A549 (cell line): ENCODE measurements around the gene KCNK13. TPM values are rescaled to one million over a fixed set of nuclear protein-coding genes. Genes with fewer than 3 reads are reported as not detected.

Experiments
- ATAC-seq, 2 experiments: fragments of 200-7000 bp in 1 of 2; fragments of >200 bp in 1 of 2; cut with Nextera tagmentation in 1 of 2; cut with Tn5 transposase in 1 of 2; 3 replicates each; pipeline versions ENCODE4 v1.8.0 to v1.9.1; 2018 to 2020; ENCODE audit warnings: mild to moderate bottlenecking in 1 of 2, moderate library complexity in 1 of 2
- CTCF ChIA-PET: fragments of 300-600 bp; sonication (Branson Sonifier 250); formaldehyde crosslinking; extraction: SDS; loops from one replicate; lab custom pipeline; 2021; ENCODE audit warnings: antibody characterized with exemption, inconsistent platforms; lab: Yijun Ruan, JAX
- POLR2A ChIA-PET: fragments of 350-600 bp; formaldehyde crosslinking; extraction: SDS; loops from one replicate; lab custom pipeline; 2021; ENCODE audit warnings: antibody characterized with exemption, inconsistent platforms; lab: Yijun Ruan, JAX
- DNase-seq, 2 experiments: peaks; one replicate each; pipeline versions ENCODE4 v3.0.0 to v3.0.0-alpha.2; 2011 to 2016; ENCODE audit warnings: low read depth in 1 of 2, low spot score in 1 of 2
- FAIRE-seq: peaks from 2 replicates; lab custom pipeline; 2011; peaks lifted over from hg19 to GRCh38; lab: Jason Lieb, UNC
- H3K27ac ChIP-seq, 2 experiments: fragments of >200 bp; sonication (Bioruptor Twin); formaldehyde crosslinking; 3 replicates each; pipeline ENCODE4 v1.5.1; 2016 to 2017
- H3K4me1 ChIP-seq: fragments of >200 bp; sonication (Bioruptor Twin); formaldehyde crosslinking; 3 replicates; pipeline ENCODE4 v1.6.1; 2016
- H3K4me2 ChIP-seq: fragments of >200 bp; sonication (Bioruptor Twin); formaldehyde crosslinking; 3 replicates; pipeline ENCODE4 v1.6.1; 2016
- H3K4me3 ChIP-seq: fragments of >200 bp; sonication (Bioruptor Twin); formaldehyde crosslinking; 3 replicates; pipeline ENCODE4 v1.5.1; 2016
- H3K9me3 ChIP-seq: fragments of >200 bp; sonication (Bioruptor Twin); formaldehyde crosslinking; 3 replicates; pipeline ENCODE4 v1.6.1; 2016
- ATOH8 ChIP-seq: fragments of 250-450 bp; sonication (Bioruptor Pico); IDR thresholded peaks from 2 replicates; pipeline ENCODE4 v1.5.0; 2020; ENCODE audit warnings: low read depth, mild to moderate bottlenecking, moderate library complexity
- BHLHE40 ChIP-seq: IDR thresholded peaks from 2 replicates; pipeline ENCODE4 v1.6.1; 2012; ENCODE audit warnings: low read depth, low read length, inconsistent platforms
- CBX8 ChIP-seq: fragments of 200-600 bp; sonication (generic); IDR thresholded peaks from 2 replicates; pipeline ENCODE4 v1.6.1; 2016
- CEBPB ChIP-seq, 2 experiments: fragments of >200 bp in 1 of 2; sonication (Bioruptor Twin) in 1 of 2; formaldehyde crosslinking in 1 of 2; IDR thresholded peaks; 2 replicates each; pipeline ENCODE4 v1.6.1; 2012 to 2016
- CHD2 ChIP-seq: fragments of 150-350 bp; IDR thresholded peaks from 2 replicates; pipeline ENCODE4 v1.6.1; 2014; ENCODE audit warnings: low read length; ENCODE audit not compliant: partially characterized antibody
- E2F6 ChIP-seq: IDR thresholded peaks from 2 replicates; pipeline ENCODE4 v1.6.1; 2012; ENCODE audit warnings: low read depth, borderline replicate concordance
- EP300 ChIP-seq, 2 experiments: fragments of >200 bp; sonication (Bioruptor Twin); formaldehyde crosslinking; IDR thresholded peaks; 2 replicates in 1 of 2; 3 replicates in 1 of 2; pipeline ENCODE4 v1.6.1; 2016 to 2017
- FOSL2 ChIP-seq, 2 experiments: fragments of 450-650 bp in 1 of 2; fragments of >200 bp in 1 of 2; sonication (Bioruptor Twin) in 1 of 2; formaldehyde crosslinking; IDR thresholded peaks; 2 replicates each; pipeline versions ENCODE4 v1.5.0 to v1.6.1; 2016 to 2020; ENCODE audit warnings: mild to moderate bottlenecking in 1 of 2, moderate library complexity in 1 of 2
- FOXS1 ChIP-seq: fragments of 250-450 bp; sonication (Bioruptor Pico); IDR thresholded peaks from 2 replicates; pipeline ENCODE4 v1.5.0; 2020; ENCODE audit warnings: mild to moderate bottlenecking, moderate library complexity
- HDAC2 ChIP-seq: fragments of 200-600 bp; sonication (generic); IDR thresholded peaks from 2 replicates; pipeline ENCODE4 v1.6.1; 2016
- HEYL ChIP-seq: fragments of 250-450 bp; sonication (Bioruptor Pico); IDR thresholded peaks from 2 replicates; pipeline ENCODE4 v1.8.0; 2021; ENCODE audit warnings: mild to moderate bottlenecking, moderate library complexity
- KDM1A ChIP-seq: fragments of 200-600 bp; sonication (generic); IDR thresholded peaks from 2 replicates; pipeline ENCODE4 v1.6.1; 2016; ENCODE audit warnings: low read depth, mild to moderate bottlenecking
- KDM5A ChIP-seq: fragments of 200-600 bp; sonication (generic); IDR thresholded peaks from 2 replicates; pipeline ENCODE4 v1.6.1; 2016; ENCODE audit warnings: antibody characterized with exemption, mild to moderate bottlenecking
- MAFK ChIP-seq: fragments of 450-650 bp; IDR thresholded peaks from 2 replicates; pipeline ENCODE4 v1.6.1; 2014; ENCODE audit not compliant: partially characterized antibody
- MAX ChIP-seq: IDR thresholded peaks from 2 replicates; pipeline ENCODE4 v1.6.1; 2012
- MAZ ChIP-seq: fragments of 150-350 bp; IDR thresholded peaks from 2 replicates; pipeline ENCODE4 v1.6.1; 2014; ENCODE audit warnings: antibody characterized with exemption, low read depth, low read length, borderline replicate concordance
- MYC ChIP-seq: IDR thresholded peaks from 2 replicates; pipeline ENCODE4 v1.6.1; 2012; ENCODE audit warnings: mild to moderate bottlenecking, inconsistent platforms, low read length, improper control_type of control experiment, borderline replicate concordance
- NR3C1 ChIP-seq: fragments of >200 bp; sonication (Bioruptor Twin); formaldehyde crosslinking; IDR thresholded peaks from 3 replicates; pipeline ENCODE4 v1.6.1; 2017
- PBX3 ChIP-seq: IDR thresholded peaks from 2 replicates; pipeline ENCODE4 v1.6.1; 2012
- RAD21 ChIP-seq, 2 experiments: fragments of >200 bp in 1 of 2; sonication (Bioruptor Twin) in 1 of 2; formaldehyde crosslinking in 1 of 2; IDR thresholded peaks in 1 of 2; conservative IDR thresholded peaks in 1 of 2; 2 replicates in 1 of 2; 3 replicates in 1 of 2; pipeline ENCODE4 v1.6.1; 2012 to 2018; ENCODE audit warnings: inconsistent platforms in 1 of 2
- RARB ChIP-seq: fragments of 250-450 bp; sonication (Bioruptor Pico); IDR thresholded peaks from 2 replicates; pipeline ENCODE4 v1.8.0; 2021; ENCODE audit warnings: mild to moderate bottlenecking, moderate library complexity
- RCOR1 ChIP-seq: fragments of 150-350 bp; IDR thresholded peaks from 2 replicates; pipeline ENCODE4 v1.6.1; 2014; ENCODE audit warnings: antibody characterized with exemption, low read length, low read depth
- REST ChIP-seq: fragments of 200-600 bp; sonication (generic); IDR thresholded peaks from 2 replicates; pipeline ENCODE4 v1.6.1; 2016; ENCODE audit warnings: antibody characterized with exemption, mild to moderate bottlenecking, moderate library complexity
- TFCP2L1 ChIP-seq: fragments of 250-450 bp; sonication (Bioruptor Pico); IDR thresholded peaks from 2 replicates; pipeline ENCODE4 v1.5.0; 2021; ENCODE audit warnings: mild to moderate bottlenecking
- USF2 ChIP-seq: fragments of 450-650 bp; IDR thresholded peaks from 2 replicates; pipeline ENCODE4 v1.6.1; 2014; ENCODE audit warnings: antibody characterized with exemption
- ZC3H11A ChIP-seq: fragments of 450-650 bp; IDR thresholded peaks from 2 replicates; pipeline ENCODE4 v1.6.1; 2014; ENCODE audit warnings: antibody characterized with exemption, mild to moderate bottlenecking
- ZSCAN20 ChIP-seq: fragments of 250-450 bp; sonication (Bioruptor Pico); IDR thresholded peaks from 2 replicates; pipeline ENCODE4 v1.8.0; 2022; ENCODE audit warnings: mild to moderate bottlenecking, moderate library complexity
- WGBS: methylation state at CpG from one replicate; pipeline ENCODE4 v1.1.6; 2017; ENCODE audit errors: missing lambda C conversion rate; 5-methylcytosine and 5-hydroxymethylcytosine counted together
- polyA plus RNA-seq, 4 experiments: library from polyadenylated mRNA; depleted of rRNA in 3 of 4; stranded (reverse); fragments of >200 nt; fragmentation: RNase III in 1 of 4; extraction: RNeasy Plus Mini Kit Qiagen cat#74134 plus additional on column Dnase treatment in 1 of 4; gene quantifications; 2 replicates in 3 of 4; 3 replicates in 1 of 4; pipeline ENCODE4 v1.2.3, GENCODE V29; 2011 to 2017

Gene KCNK13
- polyA plus RNA-seq, 2 of the 4 experiments (the other 2 are of a cell fraction) = not detected

GRCh38 chr14:90050271-90050670, 11.5 kb upstream of the KCNK13 start:
- 65% methylated on average over 4 of the region's 4 CpGs for WGBS
- ATAC-seq (no peak), DNase-seq (no peak), FAIRE-seq (no peak)
- 0 out of 3 replicates have a peak, but pooled peaks cover 5% of the 10 kb centered on the region for H3K4me1 ChIP-seq
- TF ChIP-seq CEBPB (IDR thresholded peaks at IDR 0.05) (no peak), KDM1A (no peak), REST (no peak), RARB (CRISPR knock-in tag) (no peak), MAZ (no peak), TFCP2L1 (CRISPR knock-in tag) (no peak), MYC (no peak), ZSCAN20 (no peak), ATOH8 (no peak), RAD21 (conservative IDR thresholded peaks at IDR 0.05 in 1 of 2, IDR thresholded peaks at IDR 0.05 in 1 of 2) (no peak), BHLHE40 (no peak), PBX3 (no peak), MAFK (no peak)
- ChIA-PET POLR2A (no interaction called here), CTCF (no interaction called here)
- H3K9me3 ChIP-seq = no peaks in the 10 kb centered on the region
- no peak overlapping the region for H3K27ac ChIP-seq
- no peak overlapping the region for H3K4me3 ChIP-seq
- no peak overlapping the region for H3K4me2 ChIP-seq

- 47% methylated on average over 2 of the region's 2 CpGs for WGBS
- no peak overlapping the region for H3K4me3 ChIP-seq
- no peak for DNase-seq
- CTCF ChIA-PET = interaction anchor here (3.3 kb wide), 1 partner anchor 80 kb away, joined by 11 read pairs; no protein-coding TSS in a partner anchor
- 0 out of 3 replicates have a peak, but pooled peaks cover 5% of the 10 kb centered on the region for H3K4me1 ChIP-seq
- H3K27ac ChIP-seq = no peak overlapping the region
- POLR2A ChIA-PET = no interaction called here
- ATAC-seq = no peak
- H3K9me3 ChIP-seq = no peaks in the 10 kb centered on the region
- no peak overlapping the region for H3K4me2 ChIP-seq
- FAIRE-seq = no peak
- no peak for TF ChIP-seq ATOH8
- TF ChIP-seq FOXS1 = no peak
- TF ChIP-seq EP300 (IDR thresholded peaks at IDR 0.05) = no peak
- TF ChIP-seq KDM1A = no peak
- TF ChIP-seq FOSL2 (IDR thresholded peaks at IDR 0.05) = no peak
- TF ChIP-seq FOSL2 (CRISPR knock-in tag; IDR thresholded peaks at IDR 0.05) = no peak
- no peak for TF ChIP-seq RAD21 (conservative IDR thresholded peaks at IDR 0.05 in 1 of 2, IDR thresholded peaks at IDR 0.05 in 1 of 2)
These were observed 8.8 kb upstream of the KCNK13 start for GRCh38 chr14:90053044-90053443.

- Histone ChIP-seq H3K9me3 (peaks cover 6% of the 10 kb centered on the region; the same call in 1 of the 3 replicates), H3K4me1 (0 out of 3 replicates have a peak, but pooled peaks cover 5% of the 10 kb centered on the region), H3K4me3 (no peak overlapping the region), H3K4me2 (no peak overlapping the region), H3K27ac (no peak overlapping the region)
- 25% methylated on average over 1 of the region's 1 CpG for WGBS
- POLR2A ChIA-PET = no interaction called here
- FAIRE-seq (no peak), DNase-seq (no peak), ATAC-seq (no peak)
- CTCF ChIA-PET = interaction anchor here (3.3 kb wide), 1 partner anchor 82 kb away, joined by 11 read pairs; no protein-coding TSS in a partner anchor
- TF ChIP-seq RCOR1 = no peak
- TF ChIP-seq CBX8 = no peak
- TF ChIP-seq KDM5A = no peak
- no peak for TF ChIP-seq FOSL2 (IDR thresholded peaks at IDR 0.05)
- no peak for TF ChIP-seq FOSL2 (CRISPR knock-in tag; IDR thresholded peaks at IDR 0.05)
- TF ChIP-seq NR3C1 = no peak
- TF ChIP-seq ZC3H11A = no peak
- TF ChIP-seq HDAC2 = no peak
- no peak for TF ChIP-seq CHD2
- TF ChIP-seq USF2 = no peak
- no peak for TF ChIP-seq E2F6
- TF ChIP-seq HEYL (CRISPR knock-in tag) = no peak
- no peak for TF ChIP-seq EP300 (IDR thresholded peaks at IDR 0.05)
- no peak for TF ChIP-seq MAX
These were observed 7.0 kb upstream of the KCNK13 start for GRCh38 chr14:90054803-90055202.
